Measurements from ENCODE around the gene SUSD6. TPM values are rescaled to one million over a fixed set of nuclear protein-coding genes. Genes with fewer than 3 reads are reported as not detected.
A peak's percentile ranks its signal among the peaks of the same experiment; 100 is the strongest.

Gene SUSD6
- total RNA-seq, 4 donors from 2014 or later, result 8.8 to 35.1 (median 17.6) TPM

- Histone ChIP-seq H3K4me3 (no peak overlapping the region), H3K27me3 (no peaks in the 10 kb centered on the region), H3K4me1 (no peaks in the 10 kb centered on the region), H3K36me3 (no peaks in the 10 kb centered on the region), H3K9me3 (no peaks in the 10 kb centered on the region), H3K27ac (no peak overlapping the region)
- intact Hi-C loops (cut with DNase I; ENCODE audit: low total_unique reads), result no loop called here
- TF ChIP-seq POLR2A (IDR thresholded peaks at IDR 0.05), result no peak
- no peak for TF ChIP-seq CTCF (IDR thresholded peaks at IDR 0.05)
- DNase-seq, result no peak
These were observed 29.2 kb upstream of the SUSD6 start for GRCh38 chr14:69582212-69582611.

GRCh38 chr14:69582829-69583228 is 28.6 kb upstream of the SUSD6 start:
- intact Hi-C loops (cut with DNase I; ENCODE audit: low total_unique reads), result no loop called here
- Histone ChIP-seq H3K4me3 (no peak overlapping the region), H3K27ac (no peak overlapping the region), H3K36me3 (no peaks in the 10 kb centered on the region), H3K4me1 (no peaks in the 10 kb centered on the region), H3K9me3 (no peaks in the 10 kb centered on the region), H3K27me3 (no peaks in the 10 kb centered on the region)
- no peak for DNase-seq
- no peak for TF ChIP-seq POLR2A (IDR thresholded peaks at IDR 0.05)
- no peak for TF ChIP-seq CTCF (IDR thresholded peaks at IDR 0.05)

- DNase-seq, result no peak
- Histone ChIP-seq H3K36me3 (no peaks in the 10 kb centered on the region), H3K9me3 (no peaks in the 10 kb centered on the region), H3K4me1 (no peaks in the 10 kb centered on the region), H3K4me3 (no peak overlapping the region), H3K27me3 (no peaks in the 10 kb centered on the region), H3K27ac (no peak overlapping the region)
- intact Hi-C loops (cut with DNase I; ENCODE audit: low total_unique reads), result no loop called here
- no peak for TF ChIP-seq POLR2A (IDR thresholded peaks at IDR 0.05)
- TF ChIP-seq CTCF (IDR thresholded peaks at IDR 0.05), result no peak
These were observed 27.0 kb upstream of the SUSD6 start for GRCh38 chr14:69584389-69584788.

GRCh38 chr14:69586404-69586803 is 25.0 kb upstream of the SUSD6 start:
- H3K4me1 ChIP-seq, result no peaks in the 10 kb centered on the region
- DNase-seq, result no peak
- no peaks in the 10 kb centered on the region for H3K27me3 ChIP-seq
- H3K9me3 ChIP-seq, result no peaks in the 10 kb centered on the region
- TF ChIP-seq POLR2A (IDR thresholded peaks at IDR 0.05) (no peak), CTCF (IDR thresholded peaks at IDR 0.05) (no peak)
- H3K27ac ChIP-seq, result no peak overlapping the region
- intact Hi-C loops (cut with DNase I; ENCODE audit: low total_unique reads), result loop anchor here (5.0 kb wide), 1 partner anchor 141 kb away; no protein-coding TSS in a partner anchor
- no peak overlapping the region for H3K4me3 ChIP-seq
- H3K36me3 ChIP-seq, result no peaks in the 10 kb centered on the region

GRCh38 chr14:69587389-69587788 is 24.0 kb upstream of the SUSD6 start:
- Histone ChIP-seq H3K27me3 (no peaks in the 10 kb centered on the region), H3K36me3 (no peaks in the 10 kb centered on the region), H3K4me3 (no peak overlapping the region), H3K4me1 (no peaks in the 10 kb centered on the region), H3K9me3 (no peaks in the 10 kb centered on the region), H3K27ac (peak overlapping the region in 1 of 2 donors; percentile 17)
- intact Hi-C loops (cut with DNase I; ENCODE audit: low total_unique reads), result loop anchor here (5.0 kb wide), 1 partner anchor 140 kb away; no protein-coding TSS in a partner anchor
- no peak for TF ChIP-seq POLR2A (IDR thresholded peaks at IDR 0.05)
- no peak for DNase-seq

GRCh38 chr14:69591317-69591716 is 20.1 kb upstream of the SUSD6 start:
- H3K27ac ChIP-seq, result no peak overlapping the region
- no peaks in the 10 kb centered on the region for H3K4me1 ChIP-seq

More at GRCh38 chr14:69591317-69591716, 20.1 kb upstream of the SUSD6 start:
- no peak for DNase-seq
- intact Hi-C loops (cut with DNase I; ENCODE audit: low total_unique reads), result no loop called here
- Histone ChIP-seq H3K27me3 (no peaks in the 10 kb centered on the region), H3K36me3 (no peaks in the 10 kb centered on the region), H3K9me3 (no peaks in the 10 kb centered on the region), H3K4me3 (no peak overlapping the region)
- TF ChIP-seq CTCF (IDR thresholded peaks at IDR 0.05) (no peak), POLR2A (IDR thresholded peaks at IDR 0.05) (no peak)
